Thyroid gland (tissue), 4 donors: ENCODE measurements around the gene COL25A1. TPM values are rescaled to one million over a fixed set of nuclear protein-coding genes. Genes with fewer than 3 reads are reported as not detected.

Experiments used
- DNase-seq, 2 donors: peaks; one replicate each; pipeline ENCODE4 v3.0.0-alpha.2; 2019
- H3K27ac ChIP-seq, 3 donors: fragments of 200-600 bp; sonication (generic); 1 replicate in 2 of 3; 2 replicates in 1 of 3; pipeline ENCODE4 v1.5.1; 2016 to 2019; ENCODE audit warnings: mild to moderate bottlenecking in 1 of 3, moderate library complexity in 1 of 3
- H3K27me3 ChIP-seq: fragments of 200-600 bp; sonication (generic); one replicate; pipeline ENCODE4 v1.5.1; 2019
- H3K36me3 ChIP-seq, 2 donors: fragments of 200-600 bp; sonication (generic); one replicate each; pipeline ENCODE4 v1.5.1; 2016 to 2019
- H3K4me1 ChIP-seq, 2 donors: fragments of 200-600 bp; sonication (generic); one replicate each; pipeline ENCODE4 v1.5.1; 2017 to 2019
- H3K4me3 ChIP-seq, 3 donors: fragments of 200-600 bp; sonication (generic); replicated peaks in 1 of 3; 1 replicate in 2 of 3; 2 replicates in 1 of 3; pipeline ENCODE4 v1.5.1; 2016; ENCODE audit warnings: mild to moderate bottlenecking in 1 of 3
- H3K9me3 ChIP-seq: fragments of 200-600 bp; sonication (generic); one replicate; pipeline ENCODE4 v1.5.1; 2017
- POLR2A ChIP-seq, 2 donors: fragments of 450-650 bp; IDR thresholded peaks; one replicate each; pipeline ENCODE4 v1.6.1; 2017; ENCODE audit warnings: antibody characterized with exemption in 2 of 2, mild to moderate bottlenecking in 2 of 2, moderate library complexity in 1 of 2
- WGBS, 2 donors: methylation state at CpG; one replicate each; pipeline ENCODE4 v1.1.5; 2017; 5-methylcytosine and 5-hydroxymethylcytosine counted together
- intact Hi-C: fragments of 100-400 bp; cut with DNase I; formaldehyde crosslinking; loops from one replicate; pipeline ENCODE4 v1.15.1; 2023
- total RNA-seq, 4 donors: library from RNA; depleted of rRNA; stranded (reverse); fragments of >200 nt; gene quantifications; one replicate each; pipeline ENCODE4 v1.2.3, GENCODE V29; 2016
- TF ChIP-seq, protein P1 (sequence below), 6 experiments: fragments of 200-600 bp in 3 of 6; fragments of 450-650 bp in 3 of 6; sonication (generic) in 3 of 6; IDR thresholded peaks; one replicate each; pipeline ENCODE4 v1.5.1; 2016 to 2019; ENCODE audit warnings: antibody characterized with exemption in 6 of 6, mild to moderate bottlenecking in 2 of 6, inconsistent platforms in 1 of 6, moderate library complexity in 1 of 6

Gene COL25A1
- total RNA-seq, 4 donors from 2014 or later, result 5.5 to 21.0 (median 7.1) TPM

- intact Hi-C loops, result no loop called here
- H3K4me1 ChIP-seq, result no peaks in the 10 kb centered on the region
- TF ChIP-seq, protein P1, sequence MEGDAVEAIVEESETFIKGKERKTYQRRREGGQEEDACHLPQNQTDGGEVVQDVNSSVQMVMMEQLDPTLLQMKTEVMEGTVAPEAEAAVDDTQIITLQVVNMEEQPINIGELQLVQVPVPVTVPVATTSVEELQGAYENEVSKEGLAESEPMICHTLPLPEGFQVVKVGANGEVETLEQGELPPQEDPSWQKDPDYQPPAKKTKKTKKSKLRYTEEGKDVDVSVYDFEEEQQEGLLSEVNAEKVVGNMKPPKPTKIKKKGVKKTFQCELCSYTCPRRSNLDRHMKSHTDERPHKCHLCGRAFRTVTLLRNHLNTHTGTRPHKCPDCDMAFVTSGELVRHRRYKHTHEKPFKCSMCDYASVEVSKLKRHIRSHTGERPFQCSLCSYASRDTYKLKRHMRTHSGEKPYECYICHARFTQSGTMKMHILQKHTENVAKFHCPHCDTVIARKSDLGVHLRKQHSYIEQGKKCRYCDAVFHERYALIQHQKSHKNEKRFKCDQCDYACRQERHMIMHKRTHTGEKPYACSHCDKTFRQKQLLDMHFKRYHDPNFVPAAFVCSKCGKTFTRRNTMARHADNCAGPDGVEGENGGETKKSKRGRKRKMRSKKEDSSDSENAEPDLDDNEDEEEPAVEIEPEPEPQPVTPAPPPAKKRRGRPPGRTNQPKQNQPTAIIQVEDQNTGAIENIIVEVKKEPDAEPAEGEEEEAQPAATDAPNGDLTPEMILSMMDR (IDR thresholded peaks at IDR 0.05), result no peak
- no peak for TF ChIP-seq POLR2A (IDR thresholded peaks at IDR 0.05)
- H3K36me3 ChIP-seq, result no peaks in the 10 kb centered on the region
- H3K27me3 ChIP-seq, result no peaks in the 10 kb centered on the region
- no peaks in the 10 kb centered on the region for H3K9me3 ChIP-seq
- no peak for DNase-seq
- H3K27ac ChIP-seq, result no peak overlapping the region
- H3K4me3 ChIP-seq, result no peak overlapping the region
- 63 to 72% methylated on average over 2 of the region's 2 CpGs for WGBS, 2 donors
Measured at GRCh38 chr4:108965016-108965415, 337.4 kb downstream of the COL25A1 start.

DNA sequence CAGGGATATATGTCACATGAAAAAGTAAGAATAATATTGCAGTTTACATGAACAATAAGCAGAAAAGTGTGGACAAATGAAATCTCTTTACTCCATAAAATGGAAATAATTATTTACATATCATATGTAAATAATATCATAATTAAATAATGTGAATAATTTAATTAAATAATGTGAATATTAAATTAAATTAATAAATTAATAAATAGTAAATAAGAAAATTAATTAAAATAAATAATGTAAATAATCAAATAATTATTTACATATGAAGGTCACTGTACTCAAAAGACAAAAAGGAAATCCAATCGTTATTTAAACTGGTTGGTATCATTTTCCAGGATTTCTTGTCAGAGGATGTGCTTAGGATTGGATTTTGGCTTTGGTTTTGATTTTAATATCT is 338.5 kb downstream of the COL25A1 start:
- Histone ChIP-seq H3K4me3 (no peak overlapping the region), H3K27ac (no peak overlapping the region), H3K9me3 (no peaks in the 10 kb centered on the region), H3K36me3 (no peaks in the 10 kb centered on the region), H3K4me1 (no peaks in the 10 kb centered on the region), H3K27me3 (no peaks in the 10 kb centered on the region)
- 88 to 90% methylated on average over 1 of the region's 1 CpG for WGBS, 2 donors
- no peak for DNase-seq
- no peak for TF ChIP-seq POLR2A (IDR thresholded peaks at IDR 0.05)
- TF ChIP-seq, protein P1 (IDR thresholded peaks at IDR 0.05), result no peak
- intact Hi-C loops, result no loop called here

- intact Hi-C loops, result no loop called here
- no peaks in the 10 kb centered on the region for H3K4me1 ChIP-seq
- no peaks in the 10 kb centered on the region for H3K27me3 ChIP-seq
- no peaks in the 10 kb centered on the region for H3K36me3 ChIP-seq
- DNase-seq, result no peak
- no peaks in the 10 kb centered on the region for H3K9me3 ChIP-seq
- TF ChIP-seq, protein P1 (IDR thresholded peaks at IDR 0.05), result no peak
- TF ChIP-seq POLR2A (IDR thresholded peaks at IDR 0.05), result no peak
- no peak overlapping the region for H3K4me3 ChIP-seq
- no peak overlapping the region for H3K27ac ChIP-seq
Measured at GRCh38 chr4:108959491-108959890, 343.0 kb downstream of the COL25A1 start.

DNA sequence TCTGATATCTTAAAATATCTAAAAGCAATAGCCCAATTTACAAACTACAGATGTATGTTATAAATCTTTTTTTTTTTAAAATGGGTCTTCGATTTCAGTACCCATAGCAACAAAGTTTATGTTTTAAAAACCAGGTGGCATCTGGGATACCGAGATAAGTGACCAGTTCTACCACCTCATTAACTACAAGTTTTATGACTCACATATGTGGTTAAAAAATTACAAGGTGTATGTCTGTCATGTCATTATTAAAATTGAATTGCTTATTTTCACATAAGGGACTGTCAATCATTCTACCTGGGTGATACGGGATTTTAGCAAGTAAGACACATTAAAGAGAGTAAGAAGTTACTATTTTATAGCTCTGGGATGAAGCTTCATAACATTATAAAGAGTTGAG is 347.6 kb downstream of the COL25A1 start:
- DNase-seq, result no peak
- WGBS, 2 donors, result 91 to 94% methylated on average over 3 of the region's 3 CpGs

DNA sequence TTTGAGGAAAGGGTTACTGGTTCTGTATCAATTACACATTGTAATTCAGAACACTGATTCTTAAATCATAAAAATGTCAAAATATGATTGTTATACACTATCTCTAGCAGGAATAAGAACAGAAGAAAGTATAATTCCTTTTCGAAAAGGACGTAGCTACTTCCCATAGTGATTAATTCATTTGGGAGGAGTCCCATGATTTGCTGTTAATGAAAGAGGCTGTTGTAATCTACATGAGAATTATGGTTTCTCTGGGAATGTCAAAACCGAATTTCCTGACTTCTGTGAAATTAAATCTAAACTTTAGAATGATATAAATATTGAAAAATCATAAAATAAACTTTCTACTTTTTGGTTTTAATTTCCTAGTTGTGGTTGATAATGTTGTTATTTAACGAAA is 348.5 kb downstream of the COL25A1 start:
- Histone ChIP-seq H3K27ac (no peak overlapping the region), H3K4me3 (no peak overlapping the region), H3K9me3 (no peaks in the 10 kb centered on the region), H3K27me3 (no peaks in the 10 kb centered on the region), H3K4me1 (no peaks in the 10 kb centered on the region), H3K36me3 (no peaks in the 10 kb centered on the region)
- TF ChIP-seq, protein P1 (IDR thresholded peaks at IDR 0.05), result no peak
- TF ChIP-seq POLR2A (IDR thresholded peaks at IDR 0.05), result no peak
- WGBS, 2 donors, result 82 to 87% methylated on average over 4 of the region's 4 CpGs
- intact Hi-C loops, result no loop called here
- DNase-seq, result no peak

More for the DNA sequence above, 347.6 kb downstream of the COL25A1 start:
- no peaks in the 10 kb centered on the region for H3K36me3 ChIP-seq
- intact Hi-C loops, result no loop called here
- TF ChIP-seq POLR2A (IDR thresholded peaks at IDR 0.05), result no peak
- TF ChIP-seq, protein P1 (IDR thresholded peaks at IDR 0.05), result no peak
- H3K27me3 ChIP-seq, result no peaks in the 10 kb centered on the region
- H3K4me1 ChIP-seq, result no peaks in the 10 kb centered on the region
- no peak overlapping the region for H3K27ac ChIP-seq
- H3K4me3 ChIP-seq, result no peak overlapping the region
- H3K9me3 ChIP-seq, result no peaks in the 10 kb centered on the region
